HepG2 (cell line): ENCODE results near the gene DCDC2. TPM values are rescaled to one million over a fixed set of nuclear protein-coding genes. Genes with fewer than 3 reads are reported as not detected.

ENCODE experiments used
- AHR ChIP-seq: IDR thresholded peaks from 2 replicates; pipeline ENCODE4 v1.6.1; 2018; ENCODE audit warnings: missing genetic modification reagents, missing compliant biosample characterization
- ARNT2 ChIP-seq: sonication (generic); formaldehyde crosslinking; IDR thresholded peaks from 2 replicates; pipeline ENCODE4 v1.8.0; 2022; ENCODE audit warnings: mild to moderate bottlenecking, low read depth, missing genetic modification reagents, moderate library complexity
- CBX1 ChIP-seq: IDR thresholded peaks from one replicate; pipeline ENCODE4 v1.6.1; 2016; ENCODE audit warnings: antibody characterized with exemption, low read depth
- CHCHD3 ChIP-seq: sonication (generic); formaldehyde crosslinking; IDR thresholded peaks from 2 replicates; pipeline ENCODE4 v1.8.0; 2022; ENCODE audit warnings: mild to moderate bottlenecking, missing genetic modification reagents, moderate library complexity
- GTF3A ChIP-seq: sonication (generic); formaldehyde crosslinking; conservative IDR thresholded peaks from 2 replicates; pipeline ENCODE4 v1.4.0; 2020; ENCODE audit warnings: mild to moderate bottlenecking, missing genetic modification reagents
- IKZF4 ChIP-seq: sonication (generic); formaldehyde crosslinking; IDR thresholded peaks from 2 replicates; pipeline ENCODE4 v1.5.1; 2020; ENCODE audit warnings: borderline replicate concordance, mild to moderate bottlenecking, low read depth, missing genetic modification reagents; ENCODE audit errors: not compliant biosample characterization
- IRF2 ChIP-seq: IDR thresholded peaks from 2 replicates; pipeline ENCODE4 v1.6.1; 2018; ENCODE audit warnings: missing genetic modification reagents, missing compliant biosample characterization
- JARID2 ChIP-seq: sonication (generic); formaldehyde crosslinking; IDR thresholded peaks from 2 replicates; pipeline ENCODE4 v1.8.1; 2023; ENCODE audit warnings: missing genetic modification reagents, inconsistent platforms; ENCODE audit not compliant: insufficient replicate concordance
- KDM3A ChIP-seq: IDR thresholded peaks from 2 replicates; pipeline ENCODE4 v1.6.1; 2018; ENCODE audit warnings: low read depth, missing compliant biosample characterization
- MTA3 ChIP-seq: sonication (generic); formaldehyde crosslinking; IDR thresholded peaks from 2 replicates; pipeline ENCODE4 v1.4.0; 2020; ENCODE audit warnings: missing genetic modification reagents
- SMAD3 ChIP-seq: sonication (generic); formaldehyde crosslinking; IDR thresholded peaks from 2 replicates; pipeline ENCODE4 v1.4.0; 2020; ENCODE audit warnings: missing genetic modification reagents
- SNAPC2 ChIP-seq: sonication (generic); formaldehyde crosslinking; IDR thresholded peaks from 2 replicates; pipeline ENCODE4 v1.8.1; 2022; ENCODE audit warnings: mild to moderate bottlenecking, missing genetic modification reagents
- SRF ChIP-seq: IDR thresholded peaks from 2 replicates; pipeline ENCODE4 v1.6.1; 2011; ENCODE audit warnings: mild to moderate bottlenecking, low read depth, low read length, moderate library complexity
- TOE1 ChIP-seq: sonication (generic); formaldehyde crosslinking; IDR thresholded peaks from 2 replicates; pipeline ENCODE4 v1.4.0; 2020; ENCODE audit warnings: mild to moderate bottlenecking, missing genetic modification reagents
- TRIM24 ChIP-seq: sonication (generic); formaldehyde crosslinking; IDR thresholded peaks from 2 replicates; pipeline ENCODE4 v1.8.0; 2022; ENCODE audit warnings: mild to moderate bottlenecking, missing genetic modification reagents
- ZBTB21 ChIP-seq: sonication (generic); formaldehyde crosslinking; IDR thresholded peaks from 2 replicates; pipeline ENCODE4 v1.4.0; 2020; ENCODE audit warnings: missing genetic modification reagents
- ZBTB42 ChIP-seq: sonication (generic); formaldehyde crosslinking; IDR thresholded peaks from 2 replicates; pipeline ENCODE4 v1.5.0; 2020; ENCODE audit warnings: mild to moderate bottlenecking, missing genetic modification reagents
- ZBTB7B ChIP-seq: sonication (generic); formaldehyde crosslinking; IDR thresholded peaks from 2 replicates; pipeline ENCODE4 v1.4.0; 2020; ENCODE audit warnings: missing genetic modification reagents
- ZNF121 ChIP-seq: sonication (generic); formaldehyde crosslinking; IDR thresholded peaks from 2 replicates; pipeline ENCODE4 v1.5.0; 2020; ENCODE audit warnings: mild to moderate bottlenecking, missing genetic modification reagents
- ZNF124 ChIP-seq: sonication (generic); formaldehyde crosslinking; IDR thresholded peaks from 2 replicates; pipeline ENCODE4 v1.4.0; 2020; ENCODE audit warnings: missing genetic modification reagents
- ZNF3 ChIP-seq: IDR thresholded peaks from 2 replicates; pipeline ENCODE4 v1.7.0; 2017; ENCODE audit warnings: inconsistent platforms
- ZNF382 ChIP-seq: sonication (generic); formaldehyde crosslinking; IDR thresholded peaks from 2 replicates; pipeline ENCODE4 v1.5.0; 2020; ENCODE audit warnings: missing genetic modification reagents, mild to moderate bottlenecking, borderline replicate concordance
- ZNF550 ChIP-seq: sonication (generic); formaldehyde crosslinking; IDR thresholded peaks from 2 replicates; pipeline ENCODE4 v1.4.0; 2020; ENCODE audit warnings: mild to moderate bottlenecking, missing genetic modification reagents, borderline replicate concordance
- ZNF766 ChIP-seq: sonication (generic); formaldehyde crosslinking; IDR thresholded peaks from 2 replicates; pipeline ENCODE4 v1.5.0; 2020; ENCODE audit warnings: missing genetic modification reagents, borderline replicate concordance
- polyA plus RNA-seq, 8 experiments: library from polyadenylated mRNA; depleted of rRNA in 3 of 8; stranded (reverse) in 7 of 8; unstranded in 1 of 8; fragments of >200 nt; fragmentation: Illumina TruSeq in 4 of 8; extraction: Trizol in 4 of 8; gene quantifications; 2 replicates each; pipeline versions ENCODE4 v1.2.1 to v1.2.3, GENCODE V29; 2011 to 2016; ENCODE audit warnings: low read depth in 4 of 8, missing spikeins in 1 of 8, mixed read lengths in 1 of 8; ENCODE audit not compliant: insufficient read depth in 1 of 8
- total RNA-seq, 5 experiments: library from RNA; depleted of rRNA; stranded (reverse); fragments of >200 nt; fragmentation: Illumina TruSeq; extraction: Trizol; gene quantifications; 2 replicates each; pipeline ENCODE4 v1.2.3, GENCODE V29; 2016; ENCODE audit warnings: low read depth in 1 of 5
- TF ChIP-seq, protein P1 (sequence below): sonication (generic); formaldehyde crosslinking; IDR thresholded peaks from 2 replicates; pipeline ENCODE4 v1.4.0; 2020; ENCODE audit warnings: mild to moderate bottlenecking, missing genetic modification reagents
- TF ChIP-seq, protein P2 (sequence below): sonication (generic); formaldehyde crosslinking; IDR thresholded peaks from 2 replicates; pipeline ENCODE4 v1.4.0; 2020; ENCODE audit warnings: missing genetic modification reagents
- TF ChIP-seq, protein P3 (sequence below): sonication (generic); formaldehyde crosslinking; IDR thresholded peaks from 2 replicates; pipeline ENCODE4 v1.4.0; 2020; ENCODE audit warnings: missing genetic modification reagents

Gene DCDC2
- total and polyA plus RNA-seq, 2 of the 13 experiments (the other 11 are each of a cell fraction or from before 2014, with no cell fraction given), result 9.0 to 36.2 TPM

DNA sequence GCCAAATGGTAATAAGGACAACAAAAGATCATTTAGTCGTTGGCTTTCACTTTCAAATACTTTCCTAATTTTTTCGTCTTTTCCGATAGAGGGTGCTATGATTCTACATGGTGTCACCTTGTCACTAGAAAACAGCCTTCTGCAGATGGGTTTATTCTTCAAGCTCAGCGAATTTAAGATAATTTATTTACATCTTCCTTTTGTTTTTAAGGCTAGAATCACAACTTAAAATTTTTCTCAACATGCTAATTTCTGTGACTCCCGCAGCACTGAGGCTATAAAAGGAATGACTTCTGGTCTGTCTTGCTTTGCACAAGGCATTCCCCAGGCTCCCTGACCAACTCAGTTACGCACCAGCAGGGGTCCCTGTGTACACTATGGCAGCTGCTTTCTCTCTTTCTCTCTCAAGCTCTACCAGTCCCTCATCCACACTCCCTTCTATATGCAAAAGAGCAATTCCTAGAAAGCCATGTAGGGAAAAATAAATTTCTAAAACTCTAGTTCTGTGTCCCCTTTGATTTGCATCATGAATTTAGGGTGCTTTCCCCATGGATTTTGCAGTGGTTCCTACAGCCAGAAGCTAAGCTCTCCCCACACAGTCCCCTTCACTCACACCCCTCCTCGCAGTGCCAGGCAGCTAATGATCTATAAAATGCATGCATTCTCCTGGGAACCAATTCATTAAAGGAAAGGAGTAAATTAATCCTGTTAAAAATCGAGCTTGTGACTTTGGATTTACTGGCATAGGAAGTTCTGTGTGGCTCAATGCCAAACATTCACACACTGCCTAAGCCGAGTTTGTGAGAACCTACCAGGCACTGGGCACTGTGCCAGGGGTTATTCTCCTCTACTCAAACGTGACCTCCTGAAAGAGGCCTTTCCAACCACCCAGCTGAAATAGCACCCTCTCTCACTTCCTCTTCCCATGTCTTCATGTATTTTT lies 74.5 kb downstream of the DCDC2 start (continued):
- TF ChIP-seq SMAD3, result no peak
- TF ChIP-seq, protein P1, sequence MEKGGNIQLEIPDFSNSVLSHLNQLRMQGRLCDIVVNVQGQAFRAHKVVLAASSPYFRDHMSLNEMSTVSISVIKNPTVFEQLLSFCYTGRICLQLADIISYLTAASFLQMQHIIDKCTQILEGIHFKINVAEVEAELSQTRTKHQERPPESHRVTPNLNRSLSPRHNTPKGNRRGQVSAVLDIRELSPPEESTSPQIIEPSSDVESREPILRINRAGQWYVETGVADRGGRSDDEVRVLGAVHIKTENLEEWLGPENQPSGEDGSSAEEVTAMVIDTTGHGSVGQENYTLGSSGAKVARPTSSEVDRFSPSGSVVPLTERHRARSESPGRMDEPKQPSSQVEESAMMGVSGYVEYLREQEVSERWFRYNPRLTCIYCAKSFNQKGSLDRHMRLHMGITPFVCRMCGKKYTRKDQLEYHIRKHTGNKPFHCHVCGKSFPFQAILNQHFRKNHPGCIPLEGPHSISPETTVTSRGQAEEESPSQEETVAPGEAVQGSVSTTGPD, result no peak
- no peak for TF ChIP-seq GTF3A (CRISPR knock-in tag)
- no peak for TF ChIP-seq SNAPC2 (CRISPR knock-in tag)
- no peak for TF ChIP-seq CHCHD3 (CRISPR knock-in tag)
- TF ChIP-seq ZNF550 (CRISPR knock-in tag), result no peak
- no peak for TF ChIP-seq CBX1
- 0 out of 2 replicates have a peak, but pooled peaks have one; percentile 26 for TF ChIP-seq ARNT2 (CRISPR knock-in tag)
- TF ChIP-seq MTA3, result no peak
- no peak for TF ChIP-seq ZBTB42 (CRISPR knock-in tag)
- no peak for TF ChIP-seq ZBTB7B (CRISPR knock-in tag)
- 0 out of 2 replicates have a peak, but pooled peaks have one; percentile 37 for TF ChIP-seq TOE1 (CRISPR knock-in tag)
- TF ChIP-seq AHR (CRISPR knock-in tag), result peak; percentile 80; the same call in 1 of the 2 replicates
- no peak for TF ChIP-seq ZNF121 (CRISPR knock-in tag)
- TF ChIP-seq ZNF3 (CRISPR knock-in tag), result peak; percentile 46; the same call in 1 of the 2 replicates
- peak; percentile 83 for TF ChIP-seq SRF
- TF ChIP-seq JARID2 (CRISPR knock-in tag), result peak; percentile 35
- TF ChIP-seq TRIM24 (CRISPR knock-in tag), result no peak
- peak; percentile 70 for TF ChIP-seq IRF2 (CRISPR knock-in tag)
- TF ChIP-seq IKZF4 (CRISPR knock-in tag), result no peak
- TF ChIP-seq ZBTB21 (CRISPR knock-in tag), result no peak
- TF ChIP-seq KDM3A (CRISPR knock-in tag), result no peak
- TF ChIP-seq, protein P2, sequence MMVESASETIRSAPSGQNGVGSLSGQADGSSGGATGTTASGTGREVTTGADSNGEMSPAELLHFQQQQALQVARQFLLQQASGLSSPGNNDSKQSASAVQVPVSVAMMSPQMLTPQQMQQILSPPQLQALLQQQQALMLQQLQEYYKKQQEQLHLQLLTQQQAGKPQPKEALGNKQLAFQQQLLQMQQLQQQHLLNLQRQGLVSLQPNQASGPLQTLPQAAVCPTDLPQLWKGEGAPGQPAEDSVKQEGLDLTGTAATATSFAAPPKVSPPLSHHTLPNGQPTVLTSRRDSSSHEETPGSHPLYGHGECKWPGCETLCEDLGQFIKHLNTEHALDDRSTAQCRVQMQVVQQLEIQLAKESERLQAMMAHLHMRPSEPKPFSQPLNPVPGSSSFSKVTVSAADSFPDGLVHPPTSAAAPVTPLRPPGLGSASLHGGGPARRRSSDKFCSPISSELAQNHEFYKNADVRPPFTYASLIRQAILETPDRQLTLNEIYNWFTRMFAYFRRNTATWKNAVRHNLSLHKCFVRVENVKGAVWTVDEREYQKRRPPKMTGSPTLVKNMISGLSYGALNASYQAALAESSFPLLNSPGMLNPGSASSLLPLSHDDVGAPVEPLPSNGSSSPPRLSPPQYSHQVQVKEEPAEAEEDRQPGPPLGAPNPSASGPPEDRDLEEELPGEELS, result no peak
- TF ChIP-seq ZNF766 (CRISPR knock-in tag), result no peak
- no peak for TF ChIP-seq ZNF382 (CRISPR knock-in tag)
- 0 out of 2 replicates have a peak, but pooled peaks have one; percentile 41 for TF ChIP-seq ZNF124
- TF ChIP-seq, protein P3, sequence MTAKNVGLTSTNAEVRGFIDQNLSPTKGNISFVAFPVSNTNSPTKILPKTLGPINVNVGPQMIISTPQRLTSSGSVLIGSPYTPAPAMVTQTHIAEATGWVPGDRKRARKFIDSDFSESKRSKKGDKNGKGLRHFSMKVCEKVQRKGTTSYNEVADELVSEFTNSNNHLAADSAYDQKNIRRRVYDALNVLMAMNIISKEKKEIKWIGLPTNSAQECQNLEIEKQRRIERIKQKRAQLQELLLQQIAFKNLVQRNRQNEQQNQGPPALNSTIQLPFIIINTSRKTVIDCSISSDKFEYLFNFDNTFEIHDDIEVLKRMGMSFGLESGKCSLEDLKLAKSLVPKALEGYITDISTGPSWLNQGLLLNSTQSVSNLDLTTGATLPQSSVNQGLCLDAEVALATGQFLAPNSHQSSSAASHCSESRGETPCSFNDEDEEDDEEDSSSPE (CRISPR knock-in tag), result no peak
